Esophagus muscularis mucosa (tissue), 4 donors: ENCODE data around the gene CDH18. TPM values are rescaled to one million over a fixed set of nuclear protein-coding genes. Genes with fewer than 3 reads are reported as not detected.

Experiments
- DNase-seq: peaks from one replicate; pipeline ENCODE4 v3.0.0-alpha.2; 2017; ENCODE audit errors: extremely low spot score
- H3K27ac ChIP-seq, 4 donors: fragments of 200-600 bp; sonication (generic); replicated peaks in 1 of 4; 1 replicate in 3 of 4; 2 replicates in 1 of 4; pipeline ENCODE4 v1.5.1; 2016 to 2019; ENCODE audit warnings: mild to moderate bottlenecking in 1 of 4
- H3K27me3 ChIP-seq, 4 donors: fragments of 200-600 bp; sonication (generic); one replicate each; pipeline versions ENCODE4 v1.5.1 to v1.6.0; 2016 to 2019
- H3K36me3 ChIP-seq, 4 donors: fragments of 200-600 bp; sonication (generic); one replicate each; pipeline ENCODE4 v1.5.1; 2016 to 2019
- H3K4me1 ChIP-seq, 4 donors: fragments of 200-600 bp; sonication (generic); one replicate each; pipeline ENCODE4 v1.5.1; 2016 to 2019
- H3K4me3 ChIP-seq, 4 donors: fragments of 200-600 bp; sonication (generic); 1 replicate in 2 of 4; 2 replicates in 2 of 4; pipeline ENCODE4 v1.5.1; 2016 to 2019; ENCODE audit warnings: mild to moderate bottlenecking in 4 of 4, moderate library complexity in 1 of 4
- H3K9me3 ChIP-seq, 4 donors: fragments of 200-600 bp; sonication (generic); 1 replicate in 3 of 4; 2 replicates in 1 of 4; pipeline ENCODE4 v1.5.1; 2016 to 2019
- EP300 ChIP-seq: sonication (generic); formaldehyde crosslinking; IDR thresholded peaks from one replicate; pipeline ENCODE4 v1.6.1; 2017; ENCODE audit warnings: antibody characterized with exemption
- POLR2A ChIP-seq: fragments of 450-650 bp; IDR thresholded peaks from one replicate; pipeline ENCODE4 v1.6.1; 2017; ENCODE audit warnings: antibody characterized with exemption, moderate library complexity, mild to moderate bottlenecking, low read depth
- POLR2AphosphoS5 ChIP-seq, 2 donors: sonication (generic); formaldehyde crosslinking; IDR thresholded peaks; one replicate each; pipeline ENCODE4 v1.6.1; 2017; ENCODE audit warnings: antibody characterized with exemption in 2 of 2
- WGBS: methylation state at CpG from one replicate; pipeline ENCODE4 v1.1.5; 2018; 5-methylcytosine and 5-hydroxymethylcytosine counted together
- intact Hi-C: fragments of 100-400 bp; cut with DNase I; formaldehyde crosslinking; loops from one replicate; pipeline ENCODE4 v1.15.1; 2023
- total RNA-seq, 4 donors: library from RNA; depleted of rRNA; stranded (reverse); fragments of >200 nt; gene quantifications; one replicate each; pipeline versions ENCODE4 v1.1.0 to v1.2.1, GENCODE V29; 2016
- TF ChIP-seq, protein P1 (sequence below), 3 experiments: fragments of 200-600 bp in 2 of 3; fragments of 450-650 bp in 1 of 3; sonication (generic) in 2 of 3; IDR thresholded peaks; one replicate each; pipeline ENCODE4 v1.5.1; 2017 to 2019; ENCODE audit warnings: antibody characterized with exemption in 3 of 3, mild to moderate bottlenecking in 2 of 3, moderate library complexity in 1 of 3

Gene CDH18
- total RNA-seq, 4 donors from 2014 or later, result under 0.01 to 0.65 TPM; not detected in 2

DNA sequence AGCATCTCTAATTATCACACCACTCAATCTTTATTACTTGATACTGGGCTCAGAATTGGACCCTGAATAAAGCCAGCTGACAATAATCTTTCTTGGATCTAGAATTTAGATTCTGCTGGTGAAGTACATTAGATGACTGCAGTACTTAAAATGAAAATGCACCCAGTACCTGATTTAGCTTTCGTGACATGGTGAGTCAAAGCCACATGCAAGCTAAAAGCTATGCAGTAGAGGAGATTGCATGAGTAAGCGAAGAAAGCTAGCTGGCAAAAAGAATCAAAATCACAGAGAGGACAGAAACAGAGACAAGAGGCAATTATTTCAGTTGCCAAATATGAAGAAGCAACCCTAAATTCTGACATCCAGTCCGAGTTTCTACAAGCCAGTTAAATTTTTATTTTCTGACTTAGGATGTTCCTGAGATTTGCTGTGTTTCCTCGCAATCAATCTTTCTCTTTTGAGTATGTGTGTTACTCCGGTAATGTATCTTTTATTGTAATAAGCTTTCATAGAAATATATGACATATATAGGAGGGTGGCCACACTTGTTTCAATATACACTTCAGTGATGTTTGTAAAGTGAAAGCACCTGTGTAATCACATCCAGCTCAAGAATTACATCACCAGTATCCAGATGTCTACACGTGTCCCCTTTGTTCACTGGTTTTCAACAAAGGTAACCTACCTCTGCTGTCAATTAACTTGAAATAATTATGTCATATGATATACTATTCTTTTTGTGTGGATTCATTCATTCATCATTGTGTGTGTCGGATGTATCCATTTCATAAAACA is 101.7 kb downstream of the CDH18 start:
- no peaks in the 10 kb centered on the region for H3K9me3 ChIP-seq
- no peaks in the 10 kb centered on the region for H3K4me1 ChIP-seq
- intact Hi-C loops, result no loop called here
- no peaks in the 10 kb centered on the region for H3K27me3 ChIP-seq
- H3K4me3 ChIP-seq, result no peak overlapping the region
- TF ChIP-seq POLR2A, result no peak
- TF ChIP-seq POLR2AphosphoS5 (IDR thresholded peaks at IDR 0.05), result no peak
- TF ChIP-seq EP300, result no peak
- TF ChIP-seq, protein P1, sequence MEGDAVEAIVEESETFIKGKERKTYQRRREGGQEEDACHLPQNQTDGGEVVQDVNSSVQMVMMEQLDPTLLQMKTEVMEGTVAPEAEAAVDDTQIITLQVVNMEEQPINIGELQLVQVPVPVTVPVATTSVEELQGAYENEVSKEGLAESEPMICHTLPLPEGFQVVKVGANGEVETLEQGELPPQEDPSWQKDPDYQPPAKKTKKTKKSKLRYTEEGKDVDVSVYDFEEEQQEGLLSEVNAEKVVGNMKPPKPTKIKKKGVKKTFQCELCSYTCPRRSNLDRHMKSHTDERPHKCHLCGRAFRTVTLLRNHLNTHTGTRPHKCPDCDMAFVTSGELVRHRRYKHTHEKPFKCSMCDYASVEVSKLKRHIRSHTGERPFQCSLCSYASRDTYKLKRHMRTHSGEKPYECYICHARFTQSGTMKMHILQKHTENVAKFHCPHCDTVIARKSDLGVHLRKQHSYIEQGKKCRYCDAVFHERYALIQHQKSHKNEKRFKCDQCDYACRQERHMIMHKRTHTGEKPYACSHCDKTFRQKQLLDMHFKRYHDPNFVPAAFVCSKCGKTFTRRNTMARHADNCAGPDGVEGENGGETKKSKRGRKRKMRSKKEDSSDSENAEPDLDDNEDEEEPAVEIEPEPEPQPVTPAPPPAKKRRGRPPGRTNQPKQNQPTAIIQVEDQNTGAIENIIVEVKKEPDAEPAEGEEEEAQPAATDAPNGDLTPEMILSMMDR (IDR thresholded peaks at IDR 0.05), result no peak
- WGBS, result 79% methylated on average over 7 of the region's 7 CpGs
- no peak for DNase-seq
- no peaks in the 10 kb centered on the region for H3K36me3 ChIP-seq
- H3K27ac ChIP-seq, result no peak overlapping the region

DNA sequence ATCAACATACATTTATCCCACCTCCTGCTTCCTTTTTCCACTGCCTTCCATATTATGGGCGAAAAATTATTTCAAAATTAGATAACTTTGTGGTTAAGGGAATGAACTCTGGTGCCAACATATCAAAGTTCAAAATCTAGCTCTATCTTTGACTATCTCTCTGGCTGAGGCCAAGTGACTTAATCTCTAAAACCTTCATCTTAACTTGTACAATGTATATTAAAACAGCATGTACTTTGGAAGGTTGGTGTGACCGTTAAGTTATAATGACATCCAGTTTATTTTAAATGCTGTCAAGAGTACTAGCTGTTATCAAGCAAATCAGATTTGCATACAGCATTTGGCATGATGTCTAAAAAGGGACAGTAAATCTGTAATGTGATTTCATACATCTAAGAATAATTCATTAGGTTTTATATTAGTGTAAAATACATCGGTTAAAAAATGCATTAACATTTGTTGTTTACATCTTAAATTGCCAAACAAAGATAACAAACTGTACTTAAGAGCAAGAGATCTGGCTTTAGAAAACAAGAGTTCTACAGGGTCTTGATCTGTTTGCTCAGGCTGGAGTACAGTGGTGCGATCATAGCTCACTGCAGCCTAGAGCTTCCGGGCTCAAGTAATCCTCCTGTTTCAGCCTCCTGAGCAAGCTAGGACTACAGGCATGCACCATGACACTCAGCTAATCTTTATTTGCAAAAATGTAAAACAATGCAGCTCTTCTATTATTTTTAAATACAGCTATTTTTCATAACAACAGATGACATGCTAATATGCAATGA is 102.8 kb downstream of the CDH18 start:
- WGBS, result 69% methylated on average over 5 of the region's 5 CpGs
- H3K36me3 ChIP-seq, result no peaks in the 10 kb centered on the region
- no peak overlapping the region for H3K27ac ChIP-seq
- no peaks in the 10 kb centered on the region for H3K27me3 ChIP-seq
- TF ChIP-seq EP300 (no peak), POLR2AphosphoS5 (IDR thresholded peaks at IDR 0.05) (no peak), POLR2A (no peak)
- TF ChIP-seq, protein P1 (IDR thresholded peaks at IDR 0.05), result no peak
- no peaks in the 10 kb centered on the region for H3K9me3 ChIP-seq
- no peak overlapping the region for H3K4me3 ChIP-seq
- H3K4me1 ChIP-seq, result no peaks in the 10 kb centered on the region
- intact Hi-C loops, result no loop called here
- DNase-seq, result no peak

DNA sequence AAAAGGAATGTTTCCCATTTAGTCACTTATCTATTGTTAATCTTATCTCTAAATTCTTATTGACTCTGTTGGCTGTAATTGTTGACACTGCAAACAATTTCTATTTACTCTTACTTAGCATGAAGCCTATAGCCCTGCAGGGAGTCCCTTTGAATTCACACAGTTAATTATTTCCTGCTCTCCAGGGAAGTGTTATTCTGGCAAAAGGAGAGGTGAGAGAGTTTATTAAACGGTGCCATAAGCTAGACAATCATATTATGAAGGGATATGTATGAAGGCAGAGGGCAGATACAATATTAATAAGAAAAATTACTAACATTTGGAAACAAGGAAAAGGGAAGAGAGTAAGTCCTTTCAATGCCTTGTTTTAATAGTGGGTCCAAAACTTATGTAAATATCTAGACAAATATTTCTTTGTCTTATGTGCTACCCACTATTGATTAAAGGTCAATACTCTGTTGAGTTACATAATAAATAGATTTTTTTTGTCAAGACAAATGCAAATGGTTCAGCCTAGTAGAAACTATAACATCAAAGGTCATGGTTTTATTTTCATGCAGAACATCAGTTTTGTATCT is 107.1 kb downstream of the CDH18 start:
- Histone ChIP-seq H3K9me3 (no peaks in the 10 kb centered on the region), H3K4me1 (no peaks in the 10 kb centered on the region), H3K27ac (no peak overlapping the region), H3K27me3 (no peaks in the 10 kb centered on the region), H3K36me3 (no peaks in the 10 kb centered on the region), H3K4me3 (no peak overlapping the region)
- 3% methylated on average over 1 of the region's 1 CpG for WGBS
- intact Hi-C loops, result no loop called here
- no peak for DNase-seq
- TF ChIP-seq EP300, result no peak
- TF ChIP-seq POLR2A, result no peak
- no peak for TF ChIP-seq POLR2AphosphoS5 (IDR thresholded peaks at IDR 0.05)

DNA sequence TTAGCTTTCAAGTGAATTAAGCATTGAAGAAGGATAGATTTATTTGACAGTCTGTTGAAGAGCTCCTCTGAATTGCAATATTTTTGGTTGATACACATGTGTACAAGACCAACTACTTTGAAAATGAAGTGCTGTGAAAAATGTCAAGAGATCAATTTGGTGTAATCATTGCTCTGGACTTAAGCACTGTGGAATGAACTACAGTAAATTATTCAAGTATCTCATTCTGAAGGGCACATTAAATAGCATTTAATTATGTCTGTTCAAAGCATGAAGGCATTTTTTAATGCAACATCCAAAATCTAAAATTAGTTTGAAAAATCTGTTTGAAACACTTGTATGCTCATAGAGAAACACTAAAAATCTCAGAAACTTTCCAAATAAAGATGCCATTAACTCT is 107.5 kb downstream of the CDH18 start:
- Histone ChIP-seq H3K36me3 (no peaks in the 10 kb centered on the region), H3K27me3 (no peaks in the 10 kb centered on the region), H3K9me3 (no peaks in the 10 kb centered on the region), H3K4me3 (no peak overlapping the region), H3K27ac (no peak overlapping the region), H3K4me1 (no peaks in the 10 kb centered on the region)
- intact Hi-C loops, result no loop called here
- no peak for TF ChIP-seq EP300
- TF ChIP-seq POLR2A, result no peak
- no peak for TF ChIP-seq POLR2AphosphoS5 (IDR thresholded peaks at IDR 0.05)
- TF ChIP-seq, protein P1 (IDR thresholded peaks at IDR 0.05), result no peak
- no peak for DNase-seq

DNA sequence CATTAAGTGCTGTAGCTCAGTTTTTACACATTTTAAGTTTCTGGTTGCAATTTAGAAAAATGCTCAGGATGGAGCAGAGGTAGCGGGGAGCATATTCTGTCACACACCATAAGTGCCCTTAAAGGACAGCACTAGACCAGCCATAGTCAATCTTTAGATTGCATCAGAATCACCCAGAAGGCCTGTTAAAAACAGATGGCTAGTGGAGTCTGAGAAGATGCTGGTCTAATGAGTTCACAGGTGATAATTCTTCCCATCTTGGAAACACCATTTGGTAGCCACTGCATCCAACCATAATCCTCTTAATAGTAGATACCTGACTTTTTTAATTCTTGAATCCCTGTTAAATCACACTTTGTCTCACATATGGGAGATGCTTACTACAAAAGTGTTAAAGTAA is 113.2 kb downstream of the CDH18 start:
- intact Hi-C loops, result no loop called here
- no peaks in the 10 kb centered on the region for H3K27me3 ChIP-seq
- H3K4me1 ChIP-seq, result no peaks in the 10 kb centered on the region
- no peak for DNase-seq
- peaks cover 0 to 6% (median 0%) of the 10 kb centered on the region in 4 donors for H3K9me3 ChIP-seq
- TF ChIP-seq, protein P1 (IDR thresholded peaks at IDR 0.05), result no peak
- TF ChIP-seq POLR2A (no peak), POLR2AphosphoS5 (IDR thresholded peaks at IDR 0.05) (no peak), EP300 (no peak)
- H3K4me3 ChIP-seq, result no peak overlapping the region
- 100% methylated on average over 1 of the region's 1 CpG for WGBS
- H3K36me3 ChIP-seq, result no peaks in the 10 kb centered on the region
- H3K27ac ChIP-seq, result no peak overlapping the region
